ENCODE results near the gene MSGN1.

MSGN1 gene

GRCh38 chr2:17850151-17850550, 33.9 kb downstream of the MSGN1 start:
- no peak for DNase-seq (ENCODE audit: low spot score)

DNA sequence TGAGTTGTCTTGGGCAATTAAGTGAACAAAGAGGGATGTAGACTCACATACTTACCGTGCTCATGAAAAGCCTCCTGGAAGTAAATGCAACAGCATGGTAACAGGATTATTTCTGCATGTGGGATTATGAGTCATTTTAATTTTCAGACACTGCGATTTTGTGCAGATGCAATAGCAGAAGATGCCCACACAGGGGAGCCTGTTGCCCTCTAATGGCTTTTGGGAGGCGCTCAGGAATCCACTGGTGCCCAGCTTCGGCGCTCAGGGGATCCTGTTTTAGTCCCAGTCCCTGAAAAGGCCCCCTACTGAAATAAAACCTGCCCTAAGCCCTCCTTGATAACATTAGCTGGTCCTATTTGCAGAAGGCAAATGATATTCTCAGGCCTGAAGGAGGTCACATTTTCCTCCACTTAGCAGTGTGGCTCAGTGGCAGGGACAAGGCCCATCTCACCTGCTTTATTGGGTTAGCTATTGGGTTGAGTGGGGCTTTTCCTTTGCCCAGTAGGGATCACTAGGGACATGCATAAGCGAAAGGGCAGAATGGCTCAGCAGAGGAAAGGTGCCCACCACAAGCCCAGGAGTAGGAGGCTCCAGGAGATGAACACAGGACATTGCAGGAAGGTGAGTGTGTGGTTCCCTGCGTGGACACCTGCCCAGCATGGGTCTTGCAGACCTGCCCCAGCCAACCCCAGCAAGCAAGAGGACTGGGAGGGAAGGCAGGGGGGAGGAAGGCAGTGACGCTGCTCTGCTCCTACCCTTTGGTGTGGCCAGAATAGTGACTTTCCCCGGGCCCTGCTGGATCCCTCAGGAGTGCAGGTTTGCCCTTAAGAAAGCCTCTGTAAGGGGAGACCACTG, 35.7 kb downstream of the MSGN1 start:
- DNase-seq (ENCODE audit: low spot score) = peak; percentile 76

DNA sequence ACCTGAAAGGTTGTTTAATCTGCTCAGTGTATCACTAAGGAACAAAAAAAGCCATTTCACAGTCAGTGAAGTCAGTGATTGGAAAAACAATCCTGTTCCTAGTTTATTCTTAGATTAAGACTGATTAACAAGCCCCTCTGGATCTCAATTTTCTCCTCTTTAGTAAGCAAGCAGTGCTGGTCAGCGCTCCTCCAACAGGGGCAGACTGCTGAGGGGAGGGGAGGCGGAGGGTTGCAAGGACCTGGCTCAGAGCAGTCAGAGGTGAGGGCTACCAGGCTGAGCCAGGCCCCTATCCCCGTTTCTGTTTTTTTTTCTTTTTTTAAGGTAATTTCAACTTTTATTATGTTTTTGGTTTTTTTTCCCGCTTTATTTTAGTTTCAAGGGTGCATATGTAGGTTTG, 37.5 kb downstream of the MSGN1 start:
- DNase-seq (ENCODE audit: low spot score) = no peak

- no peak for DNase-seq (ENCODE audit: low spot score)
Measured at GRCh38 chr2:17857021-17857420, 40.8 kb downstream of the MSGN1 start.

GRCh38 chr2:17858064-17858463, 41.8 kb downstream of the MSGN1 start:
- DNase-seq (ENCODE audit: low spot score) = no peak

- no peak for DNase-seq (ENCODE audit: low spot score)
Measured at GRCh38 chr2:17863539-17863938, 47.3 kb downstream of the MSGN1 start.

- no peak for DNase-seq (ENCODE audit: low spot score)
Measured at GRCh38 chr2:17864676-17865075, 48.4 kb downstream of the MSGN1 start.

DNA sequence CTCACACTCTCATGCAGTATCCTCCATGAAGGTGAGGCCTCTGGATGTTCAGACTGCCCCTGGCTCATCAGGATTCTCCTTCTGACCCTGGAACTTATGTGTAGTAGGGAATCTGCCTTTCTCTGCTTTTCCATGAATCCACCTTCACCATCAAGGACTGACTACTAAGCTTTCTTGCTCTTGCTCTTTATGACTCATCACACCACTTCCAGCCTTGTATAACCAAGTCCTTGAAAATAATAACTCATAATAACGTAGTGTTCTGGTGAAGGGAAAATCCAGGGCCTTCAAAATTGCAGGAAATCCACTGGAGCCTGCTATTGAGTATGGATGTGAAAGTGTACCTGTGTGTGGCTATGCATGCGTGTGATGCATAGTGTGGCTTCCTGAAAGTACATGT, 50.9 kb downstream of the MSGN1 start:
- DNase-seq (ENCODE audit: low spot score) = no peak
